Measurements from ENCODE around the gene CAMTA1. TPM values are rescaled to one million over a fixed set of nuclear protein-coding genes. Genes with fewer than 3 reads are reported as not detected.

CAMTA1 gene
- polyA plus RNA-seq, 1 experiment, result 23.1 TPM

GRCh38 chr1:7580923-7581753 lies 795.9 kb downstream of the CAMTA1 start:
- Histone ChIP-seq H3K27me3 (ENCODE audit: control insufficient read depth, insufficient read depth, low read length) (0 out of 2 replicates have a peak, but pooled peaks cover 1% of the 10 kb centered on the region), H3K36me3 (ENCODE audit: control insufficient read depth, insufficient read depth, low read length) (no peaks in the 10 kb centered on the region), H3K4me3 (ENCODE audit: low read depth, low read length) (no peak overlapping the region)
- ChIA-PET CTCF (interaction anchor here (1.0 to 1.2 kb wide), 2 partner anchors 19 to 127 kb away, joined by 3 read pairs; no protein-coding TSS in a partner anchor), POLR2A (no interaction called here)
- no peak for DNase-seq (ENCODE audit: low read depth)
- no peak for TF ChIP-seq CTCF (IDR thresholded peaks at IDR 0.05; ENCODE audit: insufficient read depth, low read depth, low read length)

DNA sequence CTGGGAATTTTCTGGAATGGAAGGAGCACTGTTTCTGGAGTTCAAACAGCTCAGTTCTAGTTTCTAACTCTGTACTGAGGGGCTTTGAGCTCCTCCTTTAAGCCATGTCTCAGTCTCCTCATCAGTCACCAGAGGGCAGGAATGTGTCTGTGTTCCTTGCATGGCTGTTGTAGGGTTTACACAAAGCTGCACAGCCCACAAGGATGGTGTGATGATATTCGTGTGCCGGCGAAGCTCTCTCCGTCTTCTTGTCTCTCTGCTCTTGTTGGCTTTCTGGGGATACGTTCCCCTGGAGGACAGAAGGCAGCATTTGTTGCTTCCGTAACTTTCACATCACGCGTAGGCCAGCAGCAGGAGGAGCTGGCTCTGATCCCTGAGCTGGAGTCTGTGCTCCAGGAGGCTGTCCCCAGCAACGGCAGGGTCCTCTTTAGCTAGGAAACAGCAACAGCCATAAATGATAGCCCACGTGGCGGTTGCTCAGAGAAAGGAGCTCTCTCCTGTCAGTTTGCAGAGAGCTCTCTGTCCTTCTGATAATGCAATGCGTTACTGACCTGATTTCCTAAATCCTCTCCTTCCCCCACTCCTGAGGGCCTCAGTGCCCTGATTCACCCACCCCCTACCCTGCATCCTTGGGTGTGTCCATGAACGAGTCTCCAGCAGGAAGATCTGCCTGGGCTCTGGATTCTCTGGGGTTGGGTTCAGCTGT lies 796.7 kb downstream of the CAMTA1 start:
- TF ChIP-seq CTCF (IDR thresholded peaks at IDR 0.05; ENCODE audit: insufficient read depth, low read depth, low read length), result no peak
- 0 out of 2 replicates have a peak, but pooled peaks cover 1% of the 10 kb centered on the region for H3K27me3 ChIP-seq (ENCODE audit: control insufficient read depth, insufficient read depth, low read length)
- ChIA-PET CTCF (interaction anchor here (0.7 to 1.2 kb wide), 3 partner anchors 9 to 128 kb away, joined by 3 read pairs; no protein-coding TSS in a partner anchor), POLR2A (no interaction called here)
- DNase-seq (ENCODE audit: low read depth), result no peak
- no peak overlapping the region for H3K4me3 ChIP-seq (ENCODE audit: low read depth, low read length)
- no peaks in the 10 kb centered on the region for H3K36me3 ChIP-seq (ENCODE audit: control insufficient read depth, insufficient read depth, low read length)

- no peak for DNase-seq (ENCODE audit: low read depth)
- Histone ChIP-seq H3K36me3 (ENCODE audit: control insufficient read depth, insufficient read depth, low read length) (no peaks in the 10 kb centered on the region), H3K4me3 (ENCODE audit: low read depth, low read length) (no peak overlapping the region), H3K27me3 (ENCODE audit: control insufficient read depth, insufficient read depth, low read length) (0 out of 2 replicates have a peak, but pooled peaks cover 1% of the 10 kb centered on the region)
- POLR2A ChIA-PET, result no interaction called here
- CTCF ChIA-PET, result interaction anchor here (0.7 to 1.0 kb wide), 2 partner anchors 10 to 20 kb away, joined by 3 read pairs; no protein-coding TSS in a partner anchor
- TF ChIP-seq CTCF (IDR thresholded peaks at IDR 0.05; ENCODE audit: insufficient read depth, low read depth, low read length), result no peak
These were observed 797.3 kb downstream of the CAMTA1 start for GRCh38 chr1:7582460-7582972.

DNA sequence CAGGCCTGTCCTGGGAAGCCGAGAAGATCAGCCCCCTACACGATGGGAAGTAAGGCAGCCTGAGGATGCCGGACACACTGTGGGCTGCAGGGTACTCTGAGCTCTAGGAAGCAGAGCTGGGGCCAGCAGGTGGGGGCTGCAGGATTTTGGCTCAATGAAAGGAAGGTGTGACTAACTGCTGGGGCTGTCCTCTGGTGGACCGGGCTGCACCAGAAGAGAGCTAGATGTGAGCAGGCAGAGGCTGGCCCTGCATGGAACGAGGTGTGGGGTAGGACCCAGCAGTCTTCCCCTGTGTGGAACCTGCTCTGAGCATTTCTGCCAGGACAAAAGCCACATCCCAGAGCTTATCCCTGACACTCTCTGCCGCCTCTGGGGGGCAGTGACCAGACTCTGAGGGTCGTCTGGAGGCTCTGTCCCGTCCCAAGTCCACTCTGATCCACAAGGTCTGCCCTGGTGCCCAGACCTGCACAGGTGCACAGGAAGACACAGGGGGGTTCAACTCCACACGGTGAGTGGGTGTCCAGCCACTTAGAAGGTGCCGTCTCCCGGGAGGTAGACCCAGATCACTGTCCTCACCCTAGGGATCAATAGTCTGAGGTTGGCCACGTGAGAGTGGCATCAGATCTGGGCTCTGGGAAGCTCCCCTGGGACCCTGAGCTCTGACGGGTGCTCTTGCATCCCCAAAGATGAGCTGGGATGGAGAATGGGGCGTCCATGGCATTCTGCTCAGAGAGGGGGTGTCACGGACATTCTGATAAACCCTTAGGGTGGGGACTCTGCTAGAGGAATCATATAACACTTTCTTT lies 798.2 kb downstream of the CAMTA1 start:
- Histone ChIP-seq H3K36me3 (ENCODE audit: control insufficient read depth, insufficient read depth, low read length) (no peaks in the 10 kb centered on the region), H3K27me3 (ENCODE audit: control insufficient read depth, insufficient read depth, low read length) (0 out of 2 replicates have a peak, but pooled peaks cover 1% of the 10 kb centered on the region), H3K4me3 (ENCODE audit: low read depth, low read length) (no peak overlapping the region)
- DNase-seq (ENCODE audit: low read depth), result no peak
- TF ChIP-seq CTCF (IDR thresholded peaks at IDR 0.05; ENCODE audit: insufficient read depth, low read depth, low read length), result no peak
- POLR2A ChIA-PET, result no interaction called here
- CTCF ChIA-PET, result no interaction called here
